GM18951 (cell line): Measurements from ENCODE around the gene TMTC1.

ENCODE experiments used
- POLR2A ChIP-seq: IDR thresholded peaks from 4 replicates; pipeline ENCODE4 v1.6.1; 2011; ENCODE audit warnings: mild to moderate bottlenecking; ENCODE audit not compliant: insufficient read length, insufficient read depth; ENCODE audit errors: extremely low read depth
- in situ Hi-C: fragments of 300-500 bp; cut with MboI; formaldehyde crosslinking; loops from one replicate; pipeline ENCODE4 v1.12.0; 2022; ENCODE audit warnings: low sequenced_read_pairs, mixed read lengths, inconsistent platforms; ENCODE audit not compliant: unreplicated experiment

Gene TMTC1

GRCh38 chr12:29741342-29742241, 42.1 kb downstream of the TMTC1 start:
- in situ Hi-C loops: no loop called here
- no peak for TF ChIP-seq POLR2A

DNA sequence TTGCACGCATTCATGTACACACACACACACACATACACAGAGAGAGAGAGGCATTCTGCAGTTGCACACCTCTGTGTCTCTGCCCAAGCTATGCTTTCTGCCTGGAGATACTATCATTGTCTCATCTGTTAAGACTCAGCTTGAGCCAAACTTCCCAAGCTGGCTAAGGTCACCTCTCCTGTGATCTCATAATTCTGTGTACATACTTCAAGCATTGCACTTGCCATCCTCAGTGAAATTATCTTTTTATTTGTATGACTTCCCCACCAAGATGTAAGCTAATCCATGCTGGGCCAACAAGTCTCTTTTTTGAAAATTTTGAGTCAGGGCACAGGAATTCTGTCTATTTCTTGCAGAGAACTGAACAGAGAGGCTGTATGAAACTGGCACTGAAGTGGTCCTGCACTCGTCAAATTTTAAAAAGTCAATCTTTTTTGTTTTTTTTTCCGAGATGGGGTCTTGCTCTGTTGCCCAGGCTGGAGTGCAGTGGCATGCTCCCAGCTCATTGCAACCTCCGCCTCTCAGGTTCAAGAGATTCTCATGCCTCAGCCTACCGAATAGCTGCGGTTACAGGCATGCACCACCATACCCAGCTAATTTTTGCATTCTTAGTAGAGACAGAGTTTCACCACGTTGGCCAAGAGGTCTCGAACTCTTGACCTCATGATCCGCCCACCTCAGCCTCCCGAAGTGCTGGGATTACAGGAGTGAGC, 44.3 kb downstream of the TMTC1 start:
- TF ChIP-seq POLR2A: no peak

GRCh38 chr12:29738365-29738764, 45.4 kb downstream of the TMTC1 start:
- no peak for TF ChIP-seq POLR2A
- in situ Hi-C loops: no loop called here

More for the DNA sequence above, 44.3 kb downstream of the TMTC1 start:
- in situ Hi-C loops: no loop called here

DNA sequence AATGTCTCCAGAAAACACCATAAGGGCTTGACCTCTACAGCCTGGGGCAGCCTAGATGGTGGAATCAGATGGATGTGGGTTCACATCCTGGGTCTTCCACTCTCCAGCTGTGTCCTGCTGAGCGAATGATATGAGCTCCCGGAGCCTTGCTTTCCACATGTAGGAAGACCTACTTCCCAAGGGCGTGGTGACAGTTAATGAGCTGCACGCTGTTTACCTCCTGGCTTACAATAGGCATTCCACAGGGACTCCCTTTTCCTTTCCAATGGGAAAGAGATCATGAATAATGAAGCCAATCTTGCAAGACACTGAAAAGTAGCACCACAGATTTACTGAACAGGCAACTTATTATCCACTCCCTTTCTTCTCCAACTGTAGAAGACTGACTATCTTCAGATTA, 46.1 kb downstream of the TMTC1 start:
- in situ Hi-C loops: no loop called here
- no peak for TF ChIP-seq POLR2A

DNA sequence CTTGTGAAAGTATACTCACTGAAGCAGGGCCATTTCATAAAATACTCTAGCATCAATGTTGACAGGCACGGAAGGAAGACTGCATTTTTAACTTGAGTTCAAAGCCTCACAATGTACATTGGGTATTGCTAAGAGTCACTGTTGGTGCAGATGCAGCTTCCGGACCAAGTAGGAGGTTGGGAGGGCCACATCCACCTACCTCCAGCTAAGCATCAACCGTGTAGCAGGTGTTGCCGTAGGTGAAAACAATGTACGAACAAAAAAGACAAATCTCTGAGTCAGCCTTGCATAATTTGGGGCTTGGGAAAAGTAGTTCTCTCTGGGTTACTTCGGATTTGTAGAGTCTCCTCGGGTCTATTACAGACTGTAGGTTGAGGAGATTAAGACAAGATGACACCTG, 48.1 kb downstream of the TMTC1 start:
- in situ Hi-C loops: no loop called here
- no peak for TF ChIP-seq POLR2A

- no peak for TF ChIP-seq POLR2A
- in situ Hi-C loops: no loop called here
These were observed 49.0 kb downstream of the TMTC1 start for GRCh38 chr12:29734734-29735133.

- no peak for TF ChIP-seq POLR2A
- in situ Hi-C loops: no loop called here
These were observed 49.4 kb downstream of the TMTC1 start for GRCh38 chr12:29734305-29734704.

- in situ Hi-C loops: no loop called here
- no peak for TF ChIP-seq POLR2A
These were observed 50.2 kb downstream of the TMTC1 start for GRCh38 chr12:29733501-29733900.

- in situ Hi-C loops: no loop called here
- no peak for TF ChIP-seq POLR2A
These were observed 50.7 kb downstream of the TMTC1 start for GRCh38 chr12:29733060-29733459.

GRCh38 chr12:29732593-29732992, 51.1 kb downstream of the TMTC1 start:
- TF ChIP-seq POLR2A: no peak
- in situ Hi-C loops: no loop called here

DNA sequence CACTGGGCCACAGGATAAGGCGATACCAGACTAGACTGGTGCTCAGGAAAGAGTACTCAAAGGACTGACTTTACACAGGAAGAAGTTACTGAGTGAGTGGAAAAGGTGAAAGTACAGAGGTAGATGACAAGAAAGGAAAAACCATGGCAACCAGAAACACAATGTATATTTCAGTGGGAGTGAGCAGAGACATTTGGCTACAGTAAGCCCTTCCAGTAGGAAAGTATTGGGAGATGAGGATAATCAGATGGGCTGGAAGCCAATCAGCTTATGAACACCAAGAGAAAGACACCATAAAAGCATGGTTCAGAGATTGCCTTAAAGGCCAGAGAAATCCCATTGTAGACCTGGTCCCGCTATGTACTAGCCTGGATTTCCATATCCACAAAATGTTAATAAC, 51.6 kb downstream of the TMTC1 start:
- in situ Hi-C loops: no loop called here
- TF ChIP-seq POLR2A: no peak

GRCh38 chr12:29731591-29731990, 52.2 kb downstream of the TMTC1 start:
- no peak for TF ChIP-seq POLR2A
- in situ Hi-C loops: no loop called here

- in situ Hi-C loops: no loop called here
- no peak for TF ChIP-seq POLR2A
These were observed 53.3 kb downstream of the TMTC1 start for GRCh38 chr12:29730481-29730880.

DNA sequence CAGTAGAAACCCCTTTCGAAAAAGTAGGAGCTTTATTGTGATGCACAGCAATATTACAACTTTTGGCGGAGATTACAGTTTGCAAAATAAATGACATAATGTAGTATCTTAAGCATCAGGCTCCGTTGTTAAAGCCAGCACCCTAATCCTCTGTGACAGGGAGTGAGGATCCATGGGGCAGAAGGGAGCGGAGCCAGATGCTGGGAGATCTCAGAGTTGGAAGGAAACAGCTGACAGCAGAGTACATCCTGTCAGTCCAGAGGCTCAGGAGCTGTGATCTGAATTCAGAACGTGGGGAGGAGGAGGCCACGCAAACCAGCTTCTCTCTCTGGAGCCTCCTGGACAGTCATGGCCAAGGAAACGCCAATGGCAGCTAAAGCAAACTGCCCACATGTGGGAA, 55.7 kb downstream of the TMTC1 start:
- in situ Hi-C loops: no loop called here
- no peak for TF ChIP-seq POLR2A
